Fibroblast of skin of back (primary cell): ENCODE results near the gene TSPAN7.

Experiments used
- DNase-seq: peaks from one replicate; pipeline ENCODE4 v3.0.0-alpha.2; 2013

TSPAN7 gene

DNA sequence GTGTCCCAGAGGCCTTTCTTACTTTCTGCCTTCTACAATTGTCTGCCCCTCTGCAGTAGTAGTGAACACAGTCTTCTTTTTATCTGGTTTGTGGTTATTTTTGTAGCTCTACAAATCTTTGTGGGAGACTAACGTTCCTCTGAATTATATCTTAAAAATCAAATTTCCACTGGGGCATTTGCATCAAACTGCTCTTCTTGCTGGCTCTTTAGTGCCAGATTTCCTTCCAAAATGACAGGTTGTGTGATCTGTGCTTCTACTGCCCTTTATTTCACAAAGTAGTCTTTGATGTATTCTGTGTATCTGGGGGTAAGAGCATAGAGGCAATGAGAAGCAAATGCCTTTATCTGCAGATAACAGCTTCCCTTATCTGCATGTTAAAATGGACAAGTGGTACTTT is 34.5 kb downstream of the TSPAN7 start:
- no peak for DNase-seq

DNA sequence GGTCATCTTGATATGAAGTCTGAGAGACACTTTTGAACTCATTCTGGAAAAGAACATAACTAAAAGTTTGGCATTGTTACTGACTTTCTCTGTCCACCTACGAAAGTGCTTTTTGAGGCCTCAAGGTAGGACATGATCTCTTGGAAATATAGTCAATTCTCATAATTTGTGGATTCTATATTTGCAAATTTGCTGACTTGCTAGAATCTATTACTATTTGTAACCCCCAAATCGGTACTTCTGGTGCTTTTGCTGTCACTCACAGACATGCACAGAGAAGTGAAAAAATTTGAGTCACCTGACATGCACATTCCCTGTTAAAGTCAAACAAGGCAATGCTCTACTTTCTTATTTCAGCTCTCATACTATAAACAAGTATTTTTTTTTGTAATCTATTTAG is 35.6 kb downstream of the TSPAN7 start:
- DNase-seq, result no peak

DNA sequence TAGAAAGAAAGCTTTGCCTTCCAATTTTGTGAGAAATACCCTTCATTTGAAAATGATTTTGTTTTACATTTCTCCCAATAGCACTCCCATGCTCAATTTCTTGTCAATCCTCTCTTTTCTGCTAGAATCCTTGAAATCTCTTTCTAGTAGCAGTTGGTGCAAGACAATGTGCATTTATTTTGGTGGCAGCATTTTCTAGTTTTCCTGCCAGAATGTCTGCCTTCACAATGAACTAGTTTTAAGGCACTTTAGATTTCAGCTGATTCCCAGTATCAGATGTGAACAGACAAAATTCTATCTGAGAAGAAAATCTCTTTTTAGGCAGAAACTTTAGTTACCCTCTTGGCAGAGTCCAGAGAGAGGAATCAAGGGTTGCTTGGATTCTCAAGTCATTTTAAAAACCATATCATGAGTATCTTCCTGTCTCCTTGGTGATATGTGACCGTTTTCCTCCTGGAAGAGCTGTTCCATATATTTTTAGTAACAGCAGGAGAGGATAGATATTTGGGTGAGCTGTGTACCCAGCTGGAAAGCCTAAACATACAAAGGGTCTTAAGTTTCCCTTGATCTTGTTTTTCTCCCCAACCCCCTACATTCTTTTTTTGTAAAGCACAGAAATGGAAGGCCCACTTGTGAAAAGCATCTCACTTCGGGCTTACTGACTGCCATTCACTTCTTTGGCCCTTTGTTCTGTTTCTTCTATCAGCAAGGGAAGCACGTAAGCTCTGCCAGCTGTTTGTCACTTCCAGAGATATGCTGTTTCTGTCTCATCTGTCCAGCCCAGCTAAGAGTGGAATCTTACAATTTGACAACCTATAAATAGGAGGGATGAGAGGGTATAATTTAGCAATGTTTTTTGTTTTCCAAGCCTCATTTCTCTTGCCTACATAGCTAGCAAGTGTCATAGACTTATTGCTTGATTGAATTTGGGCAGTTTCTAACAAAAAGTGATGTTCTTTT is 38.7 kb downstream of the TSPAN7 start:
- no peak for DNase-seq

DNA sequence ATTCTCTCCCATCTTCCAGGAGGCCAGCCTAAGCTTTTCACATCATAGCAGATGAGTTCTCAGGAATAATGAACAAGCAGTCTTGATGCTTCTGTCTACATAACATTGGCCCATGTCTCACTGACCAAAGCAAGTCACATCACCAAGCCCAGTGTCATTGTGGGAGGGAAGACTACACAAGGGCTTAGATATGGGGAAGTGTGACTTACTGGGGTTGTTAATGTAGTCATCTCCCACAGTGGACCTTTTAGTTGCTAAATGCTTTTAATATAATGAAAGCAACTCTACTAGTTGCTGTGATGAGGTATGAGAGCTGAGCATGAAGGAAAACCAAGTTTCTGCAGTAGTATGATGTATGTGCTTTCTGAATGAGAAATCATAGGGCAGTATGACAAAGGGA is 40.5 kb downstream of the TSPAN7 start:
- DNase-seq, result no peak

DNA sequence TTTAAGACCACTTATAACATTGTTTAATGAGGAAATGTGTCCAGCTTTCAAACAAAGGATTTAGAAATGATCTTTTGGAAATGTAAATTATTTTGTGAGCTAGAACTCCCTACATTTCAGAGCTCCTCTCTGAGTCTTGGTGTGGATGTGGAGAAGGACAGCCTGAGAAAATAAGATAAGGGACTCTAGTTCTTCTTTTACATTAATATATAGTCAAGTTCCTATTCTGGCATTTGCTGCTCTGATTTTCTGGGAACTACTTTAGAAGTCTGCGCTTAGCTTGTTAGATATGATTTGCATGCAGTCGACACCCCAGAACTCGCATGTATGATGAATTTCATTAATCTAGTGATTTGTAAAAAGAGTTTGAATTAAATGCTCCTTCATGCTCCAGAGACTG is 45.5 kb downstream of the TSPAN7 start:
- DNase-seq, result no peak

DNA sequence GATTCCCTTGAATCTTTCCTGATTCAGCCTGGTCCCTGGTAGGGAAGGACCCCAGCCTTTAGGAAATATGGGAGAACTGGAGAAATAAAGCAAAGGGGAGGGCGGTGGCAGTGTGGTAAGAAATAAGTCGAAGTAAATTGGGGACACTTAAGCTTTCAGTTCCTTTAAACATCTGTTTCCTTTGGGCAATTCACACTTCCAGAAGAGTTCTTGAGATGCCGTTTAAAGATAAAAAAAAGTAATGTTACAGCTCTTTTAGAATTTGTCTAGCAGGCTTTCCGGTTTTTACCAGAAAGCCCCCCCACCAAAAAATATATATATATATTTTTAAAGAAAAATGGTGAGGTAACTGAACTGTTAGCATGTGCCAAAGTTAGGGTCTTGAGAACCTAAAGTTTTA is 46.6 kb downstream of the TSPAN7 start:
- no peak for DNase-seq

DNA sequence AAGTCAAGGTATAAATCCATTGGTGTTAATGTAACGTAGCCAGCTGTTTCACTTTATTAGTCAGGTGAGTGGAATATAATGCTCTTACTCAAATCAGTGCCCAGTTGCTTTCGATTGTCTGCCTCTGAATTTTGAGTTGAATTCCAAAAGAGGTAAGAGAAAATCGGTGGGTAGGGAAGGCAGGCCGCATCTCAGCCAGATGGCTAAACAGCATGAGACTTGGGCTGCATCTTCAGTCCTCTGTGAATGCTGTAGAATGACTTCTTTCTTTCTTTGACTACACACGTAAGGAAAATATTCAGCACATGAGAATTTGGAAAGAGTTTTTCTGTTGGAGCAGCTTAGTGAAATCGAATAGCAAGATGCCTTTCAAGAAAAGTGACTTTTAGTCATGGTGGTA is 49.5 kb downstream of the TSPAN7 start:
- DNase-seq, result no peak

DNA sequence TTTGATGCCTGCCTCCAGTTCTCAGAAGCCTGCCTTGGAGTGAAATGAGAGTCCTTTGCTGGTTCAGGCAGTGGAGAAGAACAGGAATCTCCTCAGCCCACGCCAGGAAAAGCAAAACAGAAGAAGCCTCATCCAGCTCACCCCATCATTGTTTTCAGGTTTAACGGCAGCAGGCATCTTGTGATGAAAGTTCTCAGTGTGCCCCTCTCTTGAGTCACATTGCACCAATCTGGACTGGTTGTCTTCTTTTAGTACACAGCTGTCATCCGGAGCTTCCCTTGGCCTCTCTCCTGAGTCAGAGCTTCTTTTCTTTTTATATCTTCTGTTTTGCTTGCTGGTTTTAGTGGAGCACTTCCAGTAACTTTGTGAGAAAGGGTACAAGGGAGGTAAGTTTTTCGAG is 50.9 kb downstream of the TSPAN7 start:
- no peak for DNase-seq

DNA sequence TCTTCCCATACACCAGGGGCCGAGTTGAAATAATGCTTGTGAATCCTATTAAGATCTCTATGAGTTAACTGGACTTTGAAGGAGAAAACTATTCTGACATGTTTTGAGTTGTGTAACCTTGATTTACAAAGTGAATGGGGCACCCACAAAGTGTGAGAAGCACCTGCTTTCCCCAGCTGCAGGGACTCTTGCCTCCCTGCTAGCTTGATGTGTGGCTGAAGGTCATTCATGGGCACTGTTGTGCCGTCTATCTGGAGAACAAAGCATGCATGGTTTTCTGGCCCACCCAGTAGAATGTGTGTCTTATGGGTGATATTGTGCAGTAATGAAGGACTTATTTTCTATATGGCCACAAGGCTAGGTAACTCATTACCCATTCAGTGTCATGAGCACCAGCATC is 53.1 kb downstream of the TSPAN7 start:
- no peak for DNase-seq

DNA sequence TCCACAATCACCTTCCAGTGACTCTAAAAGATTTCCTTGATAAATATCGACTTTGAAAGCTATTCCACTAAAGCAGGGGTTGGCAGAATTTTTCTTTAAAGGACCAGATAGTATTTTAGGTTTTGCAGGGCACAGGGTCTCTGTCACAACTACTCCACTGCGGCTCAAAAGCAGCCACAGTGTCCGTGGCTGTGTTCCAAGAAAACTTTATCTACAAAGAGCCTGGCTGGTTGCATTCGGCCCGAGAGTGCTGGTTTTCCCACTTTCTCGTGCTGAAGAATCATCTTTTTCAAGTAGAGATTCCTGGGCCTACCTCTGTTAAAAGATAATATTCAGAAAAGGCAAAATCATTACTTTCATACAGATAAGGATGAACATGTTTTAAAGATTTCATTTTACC is 55.6 kb downstream of the TSPAN7 start:
- DNase-seq, result no peak

DNA sequence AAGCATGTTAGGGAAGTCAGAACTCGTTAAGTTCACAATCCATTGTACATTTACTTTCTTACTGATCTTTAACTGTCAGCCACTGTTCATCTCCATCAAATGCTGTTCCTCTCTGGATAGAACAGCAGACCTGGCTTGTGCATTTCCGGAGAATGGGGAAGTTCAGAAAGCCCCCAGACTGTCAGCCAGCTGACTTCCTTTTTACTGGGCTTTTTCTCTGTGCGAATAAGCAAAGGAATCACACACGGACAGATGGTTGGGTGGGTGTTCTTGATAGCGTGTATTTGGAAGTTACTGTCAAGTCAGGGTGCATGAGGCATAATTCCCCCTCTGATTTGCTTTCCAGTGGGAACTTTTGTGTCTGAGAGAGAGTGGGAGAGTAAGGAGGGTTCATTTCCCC is 56.8 kb downstream of the TSPAN7 start:
- no peak for DNase-seq

DNA sequence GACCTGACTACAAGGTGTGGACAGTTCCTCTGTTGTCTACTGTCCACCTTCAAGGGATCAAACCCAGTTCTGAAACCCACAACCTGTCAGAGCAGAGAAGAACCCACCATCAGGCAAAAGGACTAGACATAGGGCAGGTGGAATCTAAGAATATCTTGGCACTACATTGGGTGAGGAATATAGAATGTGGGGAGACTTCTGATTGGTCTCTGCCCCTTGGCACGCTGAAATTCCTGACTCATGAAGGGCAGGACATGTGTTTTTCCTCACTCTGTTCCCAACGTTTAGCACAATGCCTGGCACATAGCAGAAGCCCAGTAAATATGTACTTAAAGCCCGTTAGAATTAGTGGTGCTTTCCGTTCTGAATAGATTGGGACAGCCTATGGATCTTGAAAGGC is 59.3 kb downstream of the TSPAN7 start:
- DNase-seq, result no peak

DNA sequence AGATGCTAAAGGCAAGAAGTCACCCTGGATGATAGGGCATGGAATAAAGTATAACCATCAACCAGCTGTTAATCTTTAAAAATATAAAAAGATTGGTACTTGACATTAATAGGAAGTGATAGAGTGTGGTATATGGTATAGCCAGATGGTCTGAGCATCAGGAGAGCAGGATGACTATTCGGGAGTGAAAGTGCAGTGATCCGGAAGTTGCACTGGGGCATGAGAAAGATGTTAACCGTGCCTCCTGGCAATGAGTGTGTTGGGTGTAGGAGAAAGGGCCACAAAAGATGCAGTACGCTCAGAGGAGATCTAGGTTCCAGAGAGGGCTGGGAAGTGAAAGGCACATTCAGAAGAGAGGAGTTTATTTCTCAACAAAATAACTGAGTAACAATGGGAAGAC is 65.0 kb downstream of the TSPAN7 start:
- DNase-seq, result no peak

DNA sequence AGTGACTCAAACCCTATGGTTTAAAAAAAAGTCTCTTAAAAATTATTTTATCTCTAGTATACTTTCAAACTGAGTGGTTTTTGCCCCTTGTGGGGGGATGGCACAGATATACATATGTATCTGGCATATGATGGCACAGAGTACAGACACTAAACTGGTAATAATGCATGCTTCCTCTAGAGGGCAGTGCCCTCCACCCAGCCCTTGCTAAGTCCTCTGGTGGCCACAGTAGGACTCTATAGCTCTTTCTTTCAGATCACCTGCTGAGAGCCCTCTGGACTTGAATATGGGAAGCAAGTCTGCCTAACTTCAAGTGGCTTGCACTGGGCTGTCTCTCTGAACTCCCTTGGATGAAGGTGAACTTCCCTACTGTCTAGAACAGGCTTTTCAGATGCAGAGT is 66.3 kb downstream of the TSPAN7 start:
- peak; percentile 9 for DNase-seq

DNA sequence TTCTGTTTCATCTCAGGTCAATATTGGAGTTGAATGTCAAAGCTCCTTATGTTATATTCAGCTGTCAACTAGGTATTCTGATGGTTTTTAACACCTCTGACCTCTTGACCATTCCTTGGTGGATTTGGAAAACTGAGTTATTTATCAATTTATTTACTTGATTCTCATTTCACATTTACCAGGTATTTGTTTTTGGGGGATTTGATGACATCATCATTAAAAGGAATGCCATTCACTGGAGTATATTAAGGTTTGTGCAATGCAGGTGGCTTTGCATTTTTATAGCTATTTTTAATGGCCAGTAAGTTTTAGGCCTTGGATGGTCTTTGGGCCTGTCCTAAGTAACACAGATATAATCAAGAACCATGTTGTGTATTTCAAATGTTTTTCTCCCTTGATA is 67.2 kb downstream of the TSPAN7 start:
- no peak for DNase-seq

DNA sequence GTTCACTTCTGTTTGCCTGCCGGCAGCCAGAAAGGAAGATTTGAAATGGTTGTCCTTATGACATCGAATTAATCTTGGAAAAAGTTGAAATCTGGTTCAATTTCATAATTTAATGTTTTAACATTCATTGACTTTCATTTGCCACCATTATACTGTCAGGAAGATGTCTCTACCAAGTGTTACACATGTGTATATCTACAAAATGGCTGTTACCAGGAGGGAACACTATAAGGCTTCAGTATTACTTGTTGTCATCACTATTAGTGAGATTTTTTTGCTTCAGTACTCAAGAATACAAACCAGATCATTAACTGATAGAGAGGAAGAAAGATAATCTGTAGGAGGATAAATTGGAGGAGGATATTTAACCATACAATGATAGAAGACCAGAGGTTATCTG is 71.2 kb downstream of the TSPAN7 start:
- DNase-seq, result no peak

DNA sequence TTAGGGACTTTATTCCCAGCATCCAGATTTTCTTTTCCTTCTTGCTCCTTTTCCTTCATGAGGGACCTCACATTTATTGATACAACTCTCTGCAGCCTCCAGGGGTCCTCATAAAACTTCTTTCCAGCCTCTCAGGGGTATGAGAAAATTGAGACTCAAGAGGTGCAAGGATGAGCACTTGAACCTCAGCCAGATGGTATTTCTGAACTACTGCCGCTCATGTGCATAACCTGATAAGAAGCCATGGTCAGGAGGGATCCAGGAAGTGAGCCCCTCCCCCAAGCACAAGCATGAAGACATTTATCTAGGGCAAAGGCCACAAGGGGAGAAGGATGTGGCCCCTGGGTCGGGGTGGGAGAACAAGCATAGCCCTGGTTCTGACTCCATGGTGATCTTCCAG is 73.3 kb downstream of the TSPAN7 start:
- DNase-seq, result no peak

DNA sequence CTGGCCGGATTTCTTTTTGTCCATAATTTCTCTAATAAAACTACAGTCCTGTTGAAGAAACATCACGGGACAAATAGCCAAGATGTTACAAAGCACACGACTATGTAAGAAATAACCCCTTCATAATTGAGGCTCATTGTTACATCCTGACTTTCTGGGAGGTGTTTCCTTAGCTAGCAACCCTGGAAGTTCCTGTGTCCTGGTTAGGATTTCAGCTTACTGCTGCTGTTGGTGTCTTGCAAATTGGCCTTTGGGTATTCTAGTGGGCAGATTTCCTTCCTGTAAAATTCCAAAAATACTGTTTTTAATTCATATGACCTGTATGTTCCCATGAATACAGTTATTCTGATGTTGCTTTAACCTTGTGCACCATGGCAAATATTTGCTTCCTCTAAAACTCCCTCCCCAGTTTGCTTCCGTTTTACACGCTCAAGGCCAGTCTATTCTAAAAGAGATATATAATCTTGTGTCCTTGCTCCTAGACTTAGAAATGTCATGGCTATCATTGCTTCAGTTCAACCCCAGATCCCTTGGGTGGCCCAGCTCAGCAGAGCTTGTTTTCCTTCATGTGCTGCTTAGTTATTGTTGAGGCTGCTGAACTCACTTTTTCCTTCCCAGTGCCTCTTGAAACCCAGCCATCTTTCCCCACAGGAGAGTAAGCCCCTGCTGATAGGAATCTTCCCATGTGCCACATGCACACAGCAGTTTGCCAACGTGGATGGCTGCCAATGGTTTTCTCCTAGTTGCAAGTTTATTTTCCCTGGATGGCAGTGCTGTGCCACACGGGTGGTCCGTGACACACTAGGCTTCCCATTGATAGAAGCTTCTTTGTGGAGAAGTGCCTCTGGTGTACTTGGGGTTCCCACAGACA is 75.8 kb downstream of the TSPAN7 start:
- peak; percentile 33 for DNase-seq

DNA sequence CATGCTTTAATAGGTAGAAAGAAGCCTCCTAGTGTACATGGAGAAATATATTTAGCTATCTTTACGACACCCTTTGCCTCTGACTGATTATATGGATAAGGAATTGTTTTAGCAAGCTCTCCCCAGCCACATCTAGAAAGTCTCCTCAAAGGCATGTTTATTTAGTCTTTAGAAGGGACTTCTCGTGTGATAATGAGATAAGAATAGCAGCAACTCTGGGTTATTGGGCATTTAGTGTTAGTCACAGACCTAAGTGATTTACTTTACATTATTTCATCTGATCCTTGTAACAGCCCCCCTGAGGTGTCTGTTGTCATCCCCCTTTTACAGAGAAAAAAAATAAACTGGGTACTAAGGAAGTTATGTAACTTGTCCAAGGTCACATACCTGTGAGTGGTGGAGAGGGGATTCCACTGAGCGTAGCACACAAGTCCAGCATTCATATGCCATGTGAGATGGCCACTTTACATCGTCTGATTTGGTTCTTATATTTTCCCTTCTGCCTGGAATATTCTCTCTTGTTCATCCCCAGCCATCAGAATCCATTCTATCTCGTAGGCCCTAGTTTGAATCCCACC is 77.7 kb downstream of the TSPAN7 start:
- DNase-seq, result peak; percentile 32

DNA sequence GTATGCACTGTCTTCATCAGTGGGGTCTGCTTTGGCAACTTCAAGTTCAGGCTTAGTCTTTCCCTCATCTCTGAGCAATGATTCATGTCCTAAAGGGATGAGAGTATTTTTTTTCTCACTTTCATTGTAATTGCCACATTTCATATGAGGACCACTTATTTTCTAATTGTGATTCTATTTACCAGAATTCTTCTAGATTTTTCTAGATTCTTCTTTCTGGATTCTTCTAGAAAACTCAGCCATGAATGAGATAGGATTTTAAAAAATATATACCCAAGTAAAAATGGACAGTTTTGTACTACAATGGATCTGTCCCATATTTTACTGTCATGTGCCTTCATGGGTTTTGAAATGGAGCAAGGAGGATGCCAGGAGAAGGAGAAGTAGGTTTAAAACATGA is 78.4 kb downstream of the TSPAN7 start:
- no peak for DNase-seq

DNA sequence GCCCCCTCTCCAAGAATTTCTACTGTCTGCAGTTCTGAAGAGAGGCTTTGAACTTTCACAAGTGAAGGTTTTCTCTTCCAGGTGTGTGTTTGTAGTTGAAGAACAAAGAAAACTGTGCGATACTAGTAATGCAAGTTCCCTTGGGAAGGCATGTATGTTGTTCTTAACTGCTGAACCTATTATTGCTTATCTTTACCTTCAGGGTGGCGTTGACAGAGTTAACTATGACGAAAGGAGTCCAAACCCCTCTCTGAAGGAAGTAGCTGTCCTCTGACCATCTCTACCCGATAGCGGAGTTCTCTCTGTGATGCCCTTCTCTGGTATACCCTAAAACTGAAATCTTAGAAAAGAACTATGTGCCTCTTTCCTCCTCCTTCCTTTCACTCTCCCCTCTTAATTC is 79.9 kb downstream of the TSPAN7 start:
- DNase-seq, result no peak

DNA sequence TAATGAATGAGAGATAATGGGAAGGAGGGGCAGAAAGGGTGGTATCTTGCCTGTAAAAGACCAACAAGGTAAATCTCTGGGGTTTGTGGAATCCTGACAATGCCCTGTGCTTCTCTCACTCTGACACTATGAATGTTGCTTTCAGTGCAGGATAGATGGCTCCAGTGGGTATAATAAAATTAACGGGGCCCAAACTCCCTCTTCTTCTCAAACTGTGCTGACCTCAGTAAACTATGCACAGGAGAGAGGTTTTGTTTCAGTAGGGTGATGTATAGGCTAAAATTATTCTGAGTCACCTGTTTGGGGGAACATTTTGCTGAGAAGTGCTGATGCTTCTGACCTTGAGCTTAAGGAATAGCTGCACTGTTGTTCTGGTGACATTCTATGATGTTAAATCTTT is 82.6 kb downstream of the TSPAN7 start:
- DNase-seq, result no peak

DNA sequence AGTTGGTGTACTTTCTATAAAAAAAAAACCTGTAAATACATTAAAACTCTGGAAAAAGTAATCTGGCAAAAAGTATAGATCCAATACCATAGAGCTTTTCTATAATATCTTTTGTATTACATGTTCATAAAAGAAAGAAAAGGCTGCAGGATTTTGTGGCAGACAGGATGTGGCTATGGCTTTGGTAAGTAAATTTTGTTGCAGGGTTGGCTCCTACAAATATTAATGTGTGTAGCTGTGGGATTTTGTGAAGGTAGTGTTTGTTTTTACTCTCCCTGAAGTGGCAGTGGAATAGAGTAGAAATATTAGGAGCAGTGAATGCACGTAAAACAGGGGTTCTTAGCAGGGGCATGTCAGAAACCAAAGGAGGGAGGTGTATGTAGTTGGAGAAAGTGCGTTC is 84.8 kb downstream of the TSPAN7 start:
- no peak for DNase-seq
